ENCODE data around the gene AKNA. TPM values are rescaled to one million over a fixed set of nuclear protein-coding genes. Genes with fewer than 3 reads are reported as not detected.

The AKNA gene
- polyA plus RNA-seq, 1 experiment: 7.0 TPM

- ChIA-PET POLR2A (no interaction called here), CTCF (interaction anchor here (0.6 to 16.9 kb wide), 48 partner anchors 9 to 872 kb away, joined by 3 to 348 read pairs (median 4); partner anchors contain the start of genes AMBP, COL27A1 and KIF12)
- Histone ChIP-seq H3K4me3 (ENCODE audit: low read depth, low read length) (no peak overlapping the region), H3K9me3 (ENCODE audit: control insufficient read depth, insufficient read depth, low read length) (no peaks in the 10 kb centered on the region), H3K27me3 (ENCODE audit: control insufficient read depth, insufficient read depth, low read length) (no peaks in the 10 kb centered on the region), H3K27ac (ENCODE audit: low read depth, low read length) (no peak overlapping the region)
- no peak for DNase-seq (ENCODE audit: low read depth, low spot score)
- peak; percentile 83 for TF ChIP-seq CTCF (IDR thresholded peaks at IDR 0.05; ENCODE audit: low read depth, low read length)
These were observed 96.7 kb downstream of the AKNA start for GRCh38 chr9:114291064-114291474.

GRCh38 chr9:114290561-114290986 is 97.2 kb downstream of the AKNA start:
- no peak for TF ChIP-seq CTCF (IDR thresholded peaks at IDR 0.05; ENCODE audit: low read depth, low read length)
- no peak for DNase-seq (ENCODE audit: low read depth, low spot score)
- Histone ChIP-seq H3K9me3 (ENCODE audit: control insufficient read depth, insufficient read depth, low read length) (no peaks in the 10 kb centered on the region), H3K4me3 (ENCODE audit: low read depth, low read length) (no peak overlapping the region), H3K27me3 (ENCODE audit: control insufficient read depth, insufficient read depth, low read length) (no peaks in the 10 kb centered on the region), H3K27ac (ENCODE audit: low read depth, low read length) (no peak overlapping the region)
- CTCF ChIA-PET: interaction anchor here (0.6 to 16.9 kb wide), 44 partner anchors 8 to 1195 kb away, joined by 3 to 348 read pairs (median 5); partner anchors contain the start of genes AMBP, COL27A1 and KIF12
- POLR2A ChIA-PET: no interaction called here

- no peak overlapping the region for H3K27ac ChIP-seq (ENCODE audit: low read depth, low read length)
- POLR2A ChIA-PET: no interaction called here
- no peak for DNase-seq (ENCODE audit: low read depth, low spot score)
- H3K4me3 ChIP-seq (ENCODE audit: low read depth, low read length): no peak overlapping the region
- TF ChIP-seq CTCF (IDR thresholded peaks at IDR 0.05; ENCODE audit: low read depth, low read length): no peak
- peaks cover under 1% of the 10 kb centered on the region; the same call in 1 of the 2 replicates for H3K9me3 ChIP-seq (ENCODE audit: control insufficient read depth, insufficient read depth, low read length)
- H3K27me3 ChIP-seq (ENCODE audit: control insufficient read depth, insufficient read depth, low read length): no peaks in the 10 kb centered on the region
- CTCF ChIA-PET: interaction anchor here (0.6 to 16.9 kb wide), 18 partner anchors 8 to 1196 kb away, joined by 3 to 348 read pairs (median 10); partner anchors contain the start of genes AMBP, COL27A1 and KIF12
These were observed 98.0 kb downstream of the AKNA start for GRCh38 chr9:114289571-114290481.

GRCh38 chr9:114289106-114289505 is 98.7 kb downstream of the AKNA start:
- Histone ChIP-seq H3K27ac (ENCODE audit: low read depth, low read length) (no peak overlapping the region), H3K9me3 (ENCODE audit: control insufficient read depth, insufficient read depth, low read length) (peaks cover 2% of the 10 kb centered on the region; the same call in 1 of the 2 replicates), H3K27me3 (ENCODE audit: control insufficient read depth, insufficient read depth, low read length) (no peaks in the 10 kb centered on the region), H3K4me3 (ENCODE audit: low read depth, low read length) (no peak overlapping the region)
- no peak for TF ChIP-seq CTCF (IDR thresholded peaks at IDR 0.05; ENCODE audit: low read depth, low read length)
- no peak for DNase-seq (ENCODE audit: low read depth, low spot score)
- ChIA-PET CTCF (interaction anchor here (0.8 to 16.9 kb wide), 6 partner anchors 16 to 481 kb away, joined by 3 to 348 read pairs (median 18); no protein-coding TSS in a partner anchor), POLR2A (no interaction called here)

Measured in AG04450 (cell line).